AG04450 (cell line): ENCODE data around the gene REV1. TPM values are rescaled to one million over a fixed set of nuclear protein-coding genes. Genes with fewer than 3 reads are reported as not detected.

Experiments used
- CTCF ChIA-PET: fragments of 300-600, 350-600 bp; formaldehyde crosslinking; extraction: SDS; loops from one replicate; lab custom pipeline; 2022; ENCODE audit warnings: antibody characterized with exemption, inconsistent platforms; lab: Charles Lee
- POLR2A ChIA-PET: fragments of 350-600 bp; formaldehyde crosslinking; extraction: SDS; loops from one replicate; lab custom pipeline; 2021; ENCODE audit warnings: antibody characterized with exemption, inconsistent platforms; lab: Yijun Ruan, JAX
- DNase-seq: peaks from one replicate; pipeline ENCODE4 v3.0.0-alpha.2; 2011; ENCODE audit warnings: low read depth, low spot score
- H3K27ac ChIP-seq: one replicate; pipeline ENCODE4 v1.5.1; 2012; ENCODE audit warnings: low read depth, low read length, control low read depth
- H3K27me3 ChIP-seq: one replicate; pipeline ENCODE4 v1.6.0; 2012; ENCODE audit warnings: low read length; ENCODE audit not compliant: control insufficient read depth, insufficient read depth
- H3K4me3 ChIP-seq: 2 replicates; pipeline ENCODE4 v1.5.1; 2011; ENCODE audit warnings: mild to moderate bottlenecking, low read depth, low read length, control low read depth
- H3K9me3 ChIP-seq: 2 replicates; pipeline ENCODE4 v1.5.1; 2012; ENCODE audit warnings: low read length; ENCODE audit not compliant: control insufficient read depth, insufficient read depth
- polyA plus RNA-seq: library from polyadenylated mRNA; depleted of rRNA; stranded (reverse); fragments of >200 nt; gene quantifications from 2 replicates; pipeline ENCODE4 v1.2.3, GENCODE V29; 2011
- TF ChIP-seq, protein P1 (sequence below): IDR thresholded peaks from 2 replicates; pipeline ENCODE4 v1.5.1; 2011; ENCODE audit warnings: low read depth, low read length, control low read depth, inconsistent platforms

The REV1 gene
- polyA plus RNA-seq, 1 experiment: 26.4 TPM

DNA sequence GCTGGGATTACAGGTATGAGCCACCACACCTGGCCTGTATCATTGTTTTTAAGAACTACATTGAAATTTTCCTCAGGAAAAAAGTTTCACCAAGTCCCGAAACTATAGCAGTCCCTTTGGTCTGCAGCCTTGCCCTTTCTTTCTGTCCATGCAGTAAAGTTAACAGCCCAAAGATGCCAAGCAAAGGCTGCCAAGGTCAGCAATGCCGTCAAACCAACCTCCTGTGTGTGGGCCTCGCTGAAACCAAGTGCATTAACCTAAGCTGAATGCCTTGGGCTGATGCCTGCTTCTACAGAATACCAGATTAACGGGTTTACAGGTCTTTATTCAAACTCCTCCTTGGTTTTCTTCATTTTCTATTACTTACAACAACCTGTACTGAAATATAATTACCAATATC is 79.5 kb downstream of the REV1 start:
- CTCF ChIA-PET: no interaction called here
- POLR2A ChIA-PET: no interaction called here

DNA sequence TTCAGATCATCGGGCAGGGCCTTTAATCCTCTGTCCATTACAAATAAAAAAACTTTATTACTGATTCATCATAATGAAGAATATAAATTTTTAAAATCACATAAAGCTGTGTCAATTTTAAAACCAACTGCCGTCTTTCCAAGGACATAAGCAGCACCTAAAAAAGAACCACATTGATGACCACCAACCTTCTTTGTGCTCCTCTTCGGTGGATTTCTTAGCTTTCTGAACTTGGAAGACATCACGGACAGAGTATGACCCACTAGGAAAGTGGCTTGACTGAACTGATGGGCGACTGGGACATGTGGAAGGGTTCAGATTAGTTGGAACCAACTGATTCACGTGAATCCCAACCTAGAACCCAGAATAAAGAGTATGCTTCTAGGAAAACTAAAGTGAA is 83.7 kb downstream of the REV1 start:
- POLR2A ChIA-PET: no interaction called here
- H3K4me3 ChIP-seq: no peak overlapping the region
- no peak overlapping the region for H3K27ac ChIP-seq
- CTCF ChIA-PET: no interaction called here
- TF ChIP-seq, protein P1, sequence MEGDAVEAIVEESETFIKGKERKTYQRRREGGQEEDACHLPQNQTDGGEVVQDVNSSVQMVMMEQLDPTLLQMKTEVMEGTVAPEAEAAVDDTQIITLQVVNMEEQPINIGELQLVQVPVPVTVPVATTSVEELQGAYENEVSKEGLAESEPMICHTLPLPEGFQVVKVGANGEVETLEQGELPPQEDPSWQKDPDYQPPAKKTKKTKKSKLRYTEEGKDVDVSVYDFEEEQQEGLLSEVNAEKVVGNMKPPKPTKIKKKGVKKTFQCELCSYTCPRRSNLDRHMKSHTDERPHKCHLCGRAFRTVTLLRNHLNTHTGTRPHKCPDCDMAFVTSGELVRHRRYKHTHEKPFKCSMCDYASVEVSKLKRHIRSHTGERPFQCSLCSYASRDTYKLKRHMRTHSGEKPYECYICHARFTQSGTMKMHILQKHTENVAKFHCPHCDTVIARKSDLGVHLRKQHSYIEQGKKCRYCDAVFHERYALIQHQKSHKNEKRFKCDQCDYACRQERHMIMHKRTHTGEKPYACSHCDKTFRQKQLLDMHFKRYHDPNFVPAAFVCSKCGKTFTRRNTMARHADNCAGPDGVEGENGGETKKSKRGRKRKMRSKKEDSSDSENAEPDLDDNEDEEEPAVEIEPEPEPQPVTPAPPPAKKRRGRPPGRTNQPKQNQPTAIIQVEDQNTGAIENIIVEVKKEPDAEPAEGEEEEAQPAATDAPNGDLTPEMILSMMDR: no peak
- DNase-seq: no peak
- H3K27me3 ChIP-seq: no peaks in the 10 kb centered on the region
- H3K9me3 ChIP-seq: no peaks in the 10 kb centered on the region

More for the DNA sequence above, 79.5 kb downstream of the REV1 start:
- no peaks in the 10 kb centered on the region for H3K9me3 ChIP-seq
- DNase-seq: no peak
- no peaks in the 10 kb centered on the region for H3K27me3 ChIP-seq
- H3K4me3 ChIP-seq: no peak overlapping the region
- TF ChIP-seq, protein P1: no peak
- H3K27ac ChIP-seq: no peak overlapping the region

GRCh38 chr2:99404797-99405669 is 84.8 kb downstream of the REV1 start:
- Histone ChIP-seq H3K27ac (no peak overlapping the region), H3K27me3 (no peaks in the 10 kb centered on the region), H3K4me3 (no peak overlapping the region), H3K9me3 (no peaks in the 10 kb centered on the region)
- POLR2A ChIA-PET: no interaction called here
- no peak for DNase-seq
- TF ChIP-seq, protein P1: no peak
- CTCF ChIA-PET: interaction anchor here (0.6 kb wide), 1 partner anchor 346 kb away, joined by 4 read pairs; no protein-coding TSS in a partner anchor

DNA sequence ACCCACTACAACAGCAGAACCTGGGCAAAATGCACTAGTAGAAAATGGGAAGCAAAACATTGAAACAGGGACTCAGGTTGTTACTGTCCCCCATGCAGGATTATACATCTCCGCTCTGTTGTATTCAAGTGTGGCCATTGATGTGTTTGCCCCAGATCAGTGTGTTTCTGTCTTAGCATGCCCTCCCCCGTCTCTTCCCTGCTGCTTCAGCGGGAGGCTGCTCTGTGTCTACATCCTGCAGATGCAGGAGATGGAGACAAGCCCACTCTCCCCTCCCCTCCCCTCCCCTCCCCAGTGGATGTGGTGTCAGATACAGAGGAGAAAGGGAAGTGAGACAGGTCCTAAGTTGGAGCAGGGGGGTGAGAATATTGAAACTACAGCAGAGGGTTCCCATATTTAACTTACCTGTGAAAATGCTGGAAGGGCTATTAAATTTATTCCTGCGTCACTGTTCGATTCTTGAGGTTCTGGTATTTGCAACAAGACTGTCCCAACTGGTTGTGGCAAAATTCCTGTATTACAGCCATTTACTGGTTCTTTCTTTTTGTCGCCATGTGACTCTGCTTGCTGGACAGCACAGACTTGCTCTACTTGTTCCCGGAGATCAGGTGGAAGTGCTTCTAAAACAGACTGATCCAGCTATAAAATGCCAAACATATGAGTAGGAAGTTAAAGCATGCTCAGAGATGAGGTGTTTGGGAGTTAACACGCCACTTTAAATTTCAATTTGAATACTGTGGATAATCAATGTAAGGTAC is 85.6 kb downstream of the REV1 start:
- POLR2A ChIA-PET: no interaction called here
- Histone ChIP-seq H3K9me3 (no peaks in the 10 kb centered on the region), H3K27ac (no peak overlapping the region), H3K4me3 (no peak overlapping the region), H3K27me3 (no peaks in the 10 kb centered on the region)
- TF ChIP-seq, protein P1: no peak
- DNase-seq: no peak
- CTCF ChIA-PET: interaction anchor here (0.6 to 1.7 kb wide), 2 partner anchors 345 to 857 kb away, joined by 3 to 4 read pairs; no protein-coding TSS in a partner anchor
